GM21390 (cell line): ENCODE results near the gene FRMD4A.

ENCODE experiments used
- ATAC-seq: cut with Tn5 transposase; IDR thresholded peaks from one replicate; pipeline ENCODE4 v1.9.1; 2021; ENCODE audit not compliant: unreplicated experiment

Gene FRMD4A

GRCh38 chr10:14191407-14191806, 139.3 kb downstream of the FRMD4A start:
- ATAC-seq, result no peak

GRCh38 chr10:14190702-14191101, 140.0 kb downstream of the FRMD4A start:
- ATAC-seq, result no peak

DNA sequence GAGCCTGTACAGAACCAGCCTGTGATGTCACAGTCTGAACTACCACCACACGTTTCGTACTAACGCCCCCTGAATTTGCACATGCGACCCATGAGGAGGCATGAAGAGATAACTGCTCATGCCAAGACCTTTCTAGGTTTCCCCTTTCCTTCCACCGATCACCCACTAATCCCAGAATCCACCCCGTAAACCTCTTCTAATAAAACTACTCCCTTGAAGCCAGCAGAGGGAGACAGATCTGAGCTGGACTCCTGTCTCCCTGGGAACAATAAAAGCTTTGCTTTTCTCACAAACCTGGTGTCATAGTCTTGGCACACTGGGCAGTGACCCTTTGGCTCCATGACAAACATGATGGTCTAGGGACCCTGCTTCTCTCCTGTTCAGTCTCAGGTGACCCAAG, 144.5 kb downstream of the FRMD4A start:
- ATAC-seq, result no peak

GRCh38 chr10:14185316-14186045, 145.2 kb downstream of the FRMD4A start:
- peak; percentile 83 for ATAC-seq

- peak; percentile 69 for ATAC-seq
Measured at GRCh38 chr10:14184841-14185315, 145.8 kb downstream of the FRMD4A start.

DNA sequence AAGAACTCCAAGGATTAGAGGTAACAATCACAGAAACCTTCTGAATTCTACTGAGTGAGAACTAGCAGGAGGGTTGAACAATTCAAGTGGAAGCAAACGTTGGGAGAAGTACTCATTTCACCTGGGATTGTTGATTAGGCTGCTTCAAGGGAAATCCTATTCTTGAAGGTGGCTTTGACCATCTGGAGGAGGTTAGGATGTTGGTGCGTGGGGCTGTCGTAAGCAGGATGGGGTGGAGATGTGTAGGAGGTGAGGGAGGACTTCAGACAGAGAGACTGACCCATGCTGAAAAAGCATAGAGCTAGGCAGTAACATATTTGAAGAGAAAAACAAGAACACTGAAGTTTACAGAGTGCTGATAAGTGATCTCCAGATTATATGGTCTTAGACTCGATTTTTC, 147.9 kb downstream of the FRMD4A start:
- no peak for ATAC-seq

DNA sequence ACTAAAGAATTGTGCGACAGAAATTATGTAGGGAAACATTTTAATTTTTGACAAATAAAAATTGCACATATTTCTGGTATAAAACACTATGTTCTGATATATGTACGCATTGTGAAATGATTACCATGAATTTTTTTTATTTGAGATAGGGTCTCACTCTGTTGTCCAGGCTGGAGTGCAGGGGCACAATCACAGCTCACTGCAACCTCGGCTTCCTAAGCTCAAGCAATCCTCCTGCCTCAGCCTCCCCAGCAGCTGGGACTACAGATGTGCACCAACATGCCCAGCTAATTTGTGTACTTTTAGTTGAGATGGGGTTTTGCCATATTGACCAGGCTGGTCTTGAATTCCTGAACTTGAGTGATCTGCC, 149.2 kb downstream of the FRMD4A start:
- no peak for ATAC-seq

GRCh38 chr10:14180911-14181566, 149.7 kb downstream of the FRMD4A start:
- ATAC-seq, result no peak

DNA sequence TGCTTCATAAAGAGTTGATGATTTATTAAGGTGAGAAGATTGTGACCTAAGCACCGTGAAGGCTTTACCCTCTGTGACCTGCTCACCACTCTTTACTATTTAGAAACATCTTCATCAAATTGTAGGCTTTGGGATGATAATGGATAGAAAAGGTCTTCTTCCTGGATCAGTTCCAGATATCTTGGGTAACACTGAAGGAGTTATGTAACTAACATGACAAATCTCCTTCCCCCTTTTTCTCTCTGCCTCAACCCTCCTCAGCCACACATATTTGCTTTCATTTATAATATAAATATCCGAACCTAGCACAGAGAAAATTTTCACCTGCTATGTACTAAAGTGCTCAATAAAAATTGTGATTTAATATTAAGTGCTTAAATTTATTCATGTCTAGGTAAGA, 151.5 kb downstream of the FRMD4A start:
- no peak for ATAC-seq

DNA sequence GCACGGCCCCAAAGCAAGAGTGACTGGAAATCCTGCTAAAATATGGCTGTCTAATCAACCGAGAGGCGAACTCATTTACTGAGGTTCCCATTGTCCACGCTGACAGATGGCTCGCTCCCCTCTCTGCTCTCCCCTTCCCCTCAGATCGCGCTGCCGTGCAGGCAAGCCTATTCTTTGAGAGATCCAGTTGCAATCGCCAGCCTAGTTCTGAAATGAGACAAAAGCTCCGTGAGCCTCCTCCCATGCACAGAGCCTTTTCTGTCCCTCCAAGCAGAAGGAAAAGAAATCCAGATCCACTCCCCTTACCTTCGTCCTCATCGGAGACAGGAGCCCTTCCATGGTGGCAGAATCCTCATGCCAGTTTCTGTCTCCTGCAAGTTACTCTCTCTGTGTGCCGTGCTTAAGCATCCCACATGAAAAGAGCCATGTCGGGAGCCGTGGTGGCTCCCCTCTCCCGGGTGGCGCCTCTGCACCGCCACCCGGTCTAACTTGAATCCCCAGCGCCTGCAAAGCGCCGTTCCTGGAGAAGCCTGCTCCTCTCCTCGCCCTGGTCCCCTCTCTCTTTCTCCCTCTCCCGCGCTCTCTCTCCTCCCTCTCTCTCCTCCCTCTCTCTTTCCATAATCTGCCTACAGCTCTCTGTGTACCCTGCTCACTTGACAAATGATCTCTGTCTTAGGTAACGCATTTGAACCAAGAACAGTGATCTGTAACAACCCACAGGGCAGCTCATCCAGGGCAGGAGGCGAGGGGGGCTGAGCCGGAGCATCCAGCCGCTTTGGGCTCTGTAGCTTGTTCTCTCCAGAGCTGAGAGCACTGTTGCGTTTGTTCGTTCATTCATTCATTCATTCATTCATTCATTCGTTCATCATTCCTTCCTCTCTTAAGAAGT, 156.8 kb downstream of the FRMD4A start:
- no peak for ATAC-seq

GRCh38 chr10:14173391-14173705, 157.4 kb downstream of the FRMD4A start:
- no peak for ATAC-seq

- ATAC-seq, result no peak
Measured at GRCh38 chr10:14172336-14172950, 158.3 kb downstream of the FRMD4A start.

GRCh38 chr10:14171336-14171735, 159.4 kb downstream of the FRMD4A start:
- no peak for ATAC-seq

GRCh38 chr10:14163377-14164086, 167.2 kb downstream of the FRMD4A start:
- ATAC-seq, result no peak

DNA sequence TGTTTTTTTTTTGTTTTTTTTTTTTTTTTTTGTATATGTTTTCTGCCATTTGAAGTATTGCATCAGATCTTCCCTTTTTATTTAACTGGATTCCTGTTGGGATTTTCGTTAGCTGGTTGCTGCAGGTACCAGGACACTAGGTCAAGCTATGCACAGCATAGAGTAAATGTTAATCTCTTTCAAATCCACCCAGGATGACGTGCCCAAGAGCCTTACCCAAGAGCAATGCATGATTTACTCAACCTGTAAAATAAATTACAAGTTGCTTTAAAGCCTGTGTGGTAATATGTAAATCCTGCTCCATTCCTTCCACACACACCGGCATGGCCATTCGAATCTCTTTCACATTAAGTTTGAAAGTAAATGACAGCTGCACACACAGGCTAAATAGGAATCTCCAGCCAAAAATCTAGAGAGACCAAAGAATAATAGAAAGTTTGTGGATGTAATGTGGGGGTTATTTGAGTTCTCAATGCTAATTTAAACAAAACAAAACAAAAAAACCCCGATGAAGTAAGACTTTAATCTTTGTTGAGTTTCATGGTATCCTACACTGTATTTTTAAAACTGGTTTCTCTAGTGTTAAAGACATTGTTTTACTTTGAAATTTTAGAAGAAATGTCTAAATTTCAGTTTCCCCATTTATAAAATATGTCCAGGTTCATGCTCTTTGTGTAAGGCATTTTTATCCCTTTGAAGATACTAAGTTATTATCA, 167.9 kb downstream of the FRMD4A start:
- no peak for ATAC-seq

- no peak for ATAC-seq
Measured at GRCh38 chr10:14162061-14162460, 168.7 kb downstream of the FRMD4A start.

- no peak for ATAC-seq
Measured at GRCh38 chr10:14160299-14160698, 170.4 kb downstream of the FRMD4A start.

DNA sequence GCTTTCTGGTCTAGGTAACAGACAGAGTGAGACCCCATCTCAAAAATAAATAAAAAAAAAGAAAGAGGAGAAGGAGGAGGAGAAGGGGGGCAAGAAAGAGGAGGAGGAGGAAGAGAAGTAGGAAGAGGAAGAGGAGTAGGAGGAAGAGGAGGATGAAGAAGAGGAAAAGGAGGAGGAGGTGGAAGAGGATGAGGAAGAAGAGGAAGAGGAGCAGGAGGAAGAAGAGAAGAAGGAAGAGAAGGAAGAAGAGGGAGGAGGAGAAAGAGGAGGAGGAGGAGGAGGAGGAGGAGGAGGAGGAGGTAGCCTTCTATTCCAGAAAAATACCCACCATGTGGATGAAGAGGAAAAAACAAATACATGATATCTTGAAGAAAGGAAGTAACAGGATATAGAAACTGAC, 172.1 kb downstream of the FRMD4A start:
- ATAC-seq, result no peak

DNA sequence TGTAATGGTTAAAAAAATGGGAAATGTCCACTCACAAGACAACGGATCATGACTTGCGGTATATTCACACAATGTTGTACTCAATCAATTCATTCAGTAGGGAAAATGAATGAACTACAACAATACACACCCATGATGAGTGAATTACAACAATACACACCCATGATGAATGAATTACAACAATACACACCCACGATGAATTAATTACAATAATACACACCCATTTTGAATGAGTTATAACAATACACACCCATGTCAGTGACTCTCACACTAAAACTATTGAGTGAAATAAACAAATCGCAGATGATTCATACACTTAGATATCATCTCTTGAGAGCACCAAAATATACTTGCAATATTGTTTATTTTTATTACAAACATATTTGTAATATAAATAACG, 174.6 kb downstream of the FRMD4A start:
- ATAC-seq, result no peak

DNA sequence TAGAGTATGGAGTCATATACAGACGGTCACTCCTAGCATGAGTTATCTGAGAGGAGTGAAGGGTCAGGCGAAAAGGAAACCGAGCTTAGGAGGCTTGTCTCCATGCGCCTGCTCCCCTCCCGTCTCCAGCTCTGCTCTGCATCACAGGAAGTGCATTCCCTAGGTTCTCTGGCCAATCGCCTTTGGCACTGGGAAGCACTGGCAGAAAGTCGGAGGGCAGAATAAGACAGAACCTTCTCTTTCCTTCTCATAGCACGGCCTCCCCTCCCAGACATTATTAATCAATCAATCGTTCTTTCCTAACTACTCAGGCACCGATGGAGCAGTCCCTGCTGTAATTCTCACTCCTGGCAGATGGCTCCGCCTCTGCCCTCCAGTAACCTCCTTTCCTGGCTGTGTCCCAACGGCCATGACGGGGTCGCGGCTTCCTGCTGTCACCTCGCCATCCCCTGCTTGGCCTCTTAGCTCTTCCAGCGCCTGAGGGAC, 177.1 kb downstream of the FRMD4A start:
- ATAC-seq, result no peak
